C4-2B (cell line): ENCODE measurements around the gene ANO3.

Experiments
- H3K27ac ChIP-seq: fragments of 450-650 bp; 2 replicates; pipeline ENCODE4 v1.5.1; 2017
- ZFX ChIP-seq: fragments of 450-650 bp; IDR thresholded peaks from 2 replicates; pipeline ENCODE4 v1.6.1; 2017
- TF ChIP-seq, protein P1 (sequence below): fragments of 450-650 bp; conservative IDR thresholded peaks from 2 replicates; pipeline ENCODE4 v1.5.1; 2017; ENCODE audit warnings: mild to moderate bottlenecking

Gene ANO3

DNA sequence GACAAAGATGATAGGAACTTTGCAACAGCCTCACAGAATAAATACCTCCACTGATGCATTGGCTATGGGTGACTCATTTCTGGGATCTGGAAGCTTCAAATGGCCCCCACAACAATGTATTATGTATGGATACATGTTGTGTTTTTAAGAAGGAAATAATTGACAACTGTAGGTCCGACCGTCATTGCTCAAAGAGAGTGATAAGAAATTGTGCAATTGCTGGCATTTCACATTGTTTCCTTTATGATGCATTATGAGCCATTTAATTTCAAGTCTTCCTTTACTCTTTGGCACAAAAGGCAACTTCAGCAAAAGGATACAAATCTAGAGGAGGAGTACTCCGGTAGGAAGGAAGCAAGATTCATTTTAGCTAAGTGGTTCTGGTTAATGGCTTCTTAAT is 2.0 kb downstream of the ANO3 start:
- TF ChIP-seq, protein P1, sequence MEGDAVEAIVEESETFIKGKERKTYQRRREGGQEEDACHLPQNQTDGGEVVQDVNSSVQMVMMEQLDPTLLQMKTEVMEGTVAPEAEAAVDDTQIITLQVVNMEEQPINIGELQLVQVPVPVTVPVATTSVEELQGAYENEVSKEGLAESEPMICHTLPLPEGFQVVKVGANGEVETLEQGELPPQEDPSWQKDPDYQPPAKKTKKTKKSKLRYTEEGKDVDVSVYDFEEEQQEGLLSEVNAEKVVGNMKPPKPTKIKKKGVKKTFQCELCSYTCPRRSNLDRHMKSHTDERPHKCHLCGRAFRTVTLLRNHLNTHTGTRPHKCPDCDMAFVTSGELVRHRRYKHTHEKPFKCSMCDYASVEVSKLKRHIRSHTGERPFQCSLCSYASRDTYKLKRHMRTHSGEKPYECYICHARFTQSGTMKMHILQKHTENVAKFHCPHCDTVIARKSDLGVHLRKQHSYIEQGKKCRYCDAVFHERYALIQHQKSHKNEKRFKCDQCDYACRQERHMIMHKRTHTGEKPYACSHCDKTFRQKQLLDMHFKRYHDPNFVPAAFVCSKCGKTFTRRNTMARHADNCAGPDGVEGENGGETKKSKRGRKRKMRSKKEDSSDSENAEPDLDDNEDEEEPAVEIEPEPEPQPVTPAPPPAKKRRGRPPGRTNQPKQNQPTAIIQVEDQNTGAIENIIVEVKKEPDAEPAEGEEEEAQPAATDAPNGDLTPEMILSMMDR = no peak
- TF ChIP-seq ZFX = no peak

DNA sequence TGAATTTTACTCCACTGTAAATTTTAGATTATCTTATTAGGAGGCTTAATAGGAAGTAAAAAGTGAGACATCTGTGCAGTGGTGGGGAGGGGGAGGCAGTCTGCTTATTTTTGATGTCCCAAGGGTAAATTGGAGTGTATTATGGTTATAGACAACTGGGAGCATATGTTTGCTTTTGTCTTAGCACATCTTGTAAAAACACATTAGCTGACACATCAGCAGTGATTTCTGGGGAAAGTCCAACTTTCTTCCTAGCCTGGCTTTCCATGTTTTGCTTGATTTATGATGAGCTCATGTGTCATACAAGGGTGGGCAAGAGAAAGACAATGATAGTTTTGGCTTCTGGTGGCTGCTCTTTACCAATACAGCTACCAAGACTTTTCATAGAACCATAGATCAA is 4.0 kb downstream of the ANO3 start:
- TF ChIP-seq, protein P1 = no peak
- TF ChIP-seq ZFX = no peak
- H3K27ac ChIP-seq = no peak overlapping the region

More for the DNA sequence above, 2.0 kb downstream of the ANO3 start:
- no peak overlapping the region for H3K27ac ChIP-seq

DNA sequence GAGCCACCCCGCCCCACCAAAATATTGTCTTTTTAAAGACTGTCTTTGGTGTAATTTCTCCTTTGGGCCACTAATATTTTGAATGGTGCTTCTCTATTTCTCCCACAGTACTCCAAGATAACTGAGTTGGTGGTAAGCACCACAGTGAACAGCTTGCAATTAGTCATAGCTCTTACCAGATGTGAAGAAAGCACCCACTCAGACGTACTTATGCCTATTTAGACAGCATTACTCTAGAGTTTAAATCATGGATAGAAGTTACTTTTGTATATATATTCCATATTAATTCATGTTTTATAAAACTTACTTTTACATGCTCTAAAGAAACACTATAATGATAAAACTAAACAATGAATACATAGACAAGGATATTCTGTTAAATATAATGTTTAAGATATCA is 12.7 kb downstream of the ANO3 start:
- TF ChIP-seq ZFX = no peak
- H3K27ac ChIP-seq = no peak overlapping the region

DNA sequence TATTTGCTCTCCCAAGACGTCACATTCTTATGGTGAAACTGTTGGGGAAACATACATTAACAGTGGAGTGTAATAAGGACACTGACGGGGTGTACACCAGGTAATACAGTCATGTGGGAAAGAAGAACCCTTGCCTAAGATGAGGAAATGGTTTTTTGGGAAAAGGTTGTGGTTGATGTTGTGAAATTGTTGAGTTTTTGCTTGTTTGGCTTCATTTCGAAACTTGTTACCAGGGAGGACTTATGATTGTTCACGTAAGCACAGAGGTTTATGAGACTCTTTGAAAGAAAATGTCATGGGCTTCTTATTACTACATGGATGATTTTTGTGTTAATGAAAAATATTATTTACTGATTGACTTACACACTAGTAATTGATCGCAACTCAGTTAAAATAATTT is 16.8 kb downstream of the ANO3 start:
- no peak overlapping the region for H3K27ac ChIP-seq
- TF ChIP-seq, protein P1 = no peak
- no peak for TF ChIP-seq ZFX

DNA sequence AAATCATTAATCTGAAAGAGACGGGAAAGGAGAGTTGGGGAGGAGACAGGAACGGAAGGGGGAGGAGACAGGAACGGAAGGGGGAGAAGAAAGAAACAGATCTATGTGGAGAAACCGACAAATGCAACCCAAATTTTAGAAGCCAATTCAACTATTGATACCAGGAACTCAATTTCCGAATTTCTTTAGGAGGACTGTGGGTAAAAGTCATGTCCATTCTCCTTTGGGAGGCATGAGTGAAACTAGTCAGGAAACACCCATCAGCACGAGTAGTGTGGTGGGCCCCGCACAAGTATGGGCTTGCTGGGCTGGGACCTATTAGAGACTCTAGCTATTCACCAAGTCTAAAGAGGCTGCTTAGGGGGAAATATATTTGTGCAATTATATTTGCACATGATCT is 18.1 kb downstream of the ANO3 start:
- no peak overlapping the region for H3K27ac ChIP-seq
- no peak for TF ChIP-seq ZFX
- TF ChIP-seq, protein P1 = no peak

DNA sequence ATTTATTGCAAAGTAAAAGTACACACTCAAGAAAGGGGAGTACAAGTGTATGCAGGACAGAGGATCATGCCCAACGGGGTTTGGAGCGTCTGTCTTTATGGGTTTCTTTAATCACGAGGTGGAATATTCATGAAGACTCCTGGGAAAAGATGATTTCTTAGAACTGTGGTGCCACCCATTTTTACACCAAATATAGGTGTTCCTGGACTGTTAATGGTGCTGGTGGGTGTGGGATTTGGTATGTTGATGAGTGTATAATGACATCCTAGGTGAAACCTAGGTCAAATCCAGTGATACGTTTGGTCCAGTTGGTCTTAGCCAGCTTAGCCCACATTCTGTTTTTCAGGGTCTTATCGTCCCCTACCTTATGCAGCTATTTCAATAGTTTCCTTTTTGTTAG is 21.1 kb downstream of the ANO3 start:
- TF ChIP-seq, protein P1 = no peak
- no peak for TF ChIP-seq ZFX
- H3K27ac ChIP-seq = no peak overlapping the region

DNA sequence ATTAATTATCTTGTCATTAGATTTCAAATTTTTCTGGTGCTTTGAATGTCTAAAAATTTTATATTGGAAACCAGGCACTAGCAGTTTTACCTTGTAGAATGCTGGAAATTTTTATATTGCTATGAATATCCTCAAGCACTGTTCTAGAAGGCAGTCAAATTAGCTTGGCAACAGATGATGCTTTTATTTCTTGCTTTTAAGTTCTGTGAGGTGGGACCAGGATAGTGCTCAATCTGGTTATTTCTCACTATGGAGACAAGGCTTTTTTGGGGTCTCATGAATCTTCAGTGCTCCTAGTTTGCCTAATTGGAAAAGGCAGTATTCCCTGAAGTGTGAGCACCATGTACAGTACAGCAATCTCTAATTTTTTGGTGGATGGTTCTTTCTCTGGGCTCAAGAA is 27.1 kb downstream of the ANO3 start:
- H3K27ac ChIP-seq = no peak overlapping the region
- TF ChIP-seq, protein P1 = no peak
- no peak for TF ChIP-seq ZFX

DNA sequence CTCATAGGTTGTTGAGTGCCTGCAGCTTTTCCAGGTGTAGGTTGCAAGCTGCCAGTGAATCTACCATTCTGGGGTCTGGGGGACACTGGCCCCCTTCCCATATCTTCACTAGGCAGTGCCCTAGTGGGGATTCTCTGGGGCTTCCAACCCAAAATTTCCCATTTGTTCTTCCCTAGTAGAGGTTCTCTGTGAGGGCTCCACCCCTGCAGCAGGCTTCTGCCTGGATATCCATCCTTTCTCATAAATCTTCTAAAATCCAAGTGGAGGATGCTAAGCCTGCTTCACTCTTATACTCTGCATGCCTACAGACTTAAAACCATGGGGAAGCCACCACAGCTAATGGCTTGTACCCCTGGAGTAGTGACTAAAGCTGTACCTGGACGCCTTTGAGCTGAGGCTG is 33.4 kb downstream of the ANO3 start:
- H3K27ac ChIP-seq = no peak overlapping the region

More for the DNA sequence above, 33.4 kb downstream of the ANO3 start:
- TF ChIP-seq, protein P1 = no peak
- TF ChIP-seq ZFX = no peak
